GM12874 (cell line): ENCODE results near the gene FGF12.

ENCODE experiments used
- CTCF ChIP-seq: IDR thresholded peaks from 2 replicates; pipeline ENCODE4 v1.5.1; 2011; ENCODE audit warnings: low read depth, mild to moderate bottlenecking, control low read depth, low read length, moderate library complexity; ENCODE audit not compliant: insufficient read depth

Gene FGF12

DNA sequence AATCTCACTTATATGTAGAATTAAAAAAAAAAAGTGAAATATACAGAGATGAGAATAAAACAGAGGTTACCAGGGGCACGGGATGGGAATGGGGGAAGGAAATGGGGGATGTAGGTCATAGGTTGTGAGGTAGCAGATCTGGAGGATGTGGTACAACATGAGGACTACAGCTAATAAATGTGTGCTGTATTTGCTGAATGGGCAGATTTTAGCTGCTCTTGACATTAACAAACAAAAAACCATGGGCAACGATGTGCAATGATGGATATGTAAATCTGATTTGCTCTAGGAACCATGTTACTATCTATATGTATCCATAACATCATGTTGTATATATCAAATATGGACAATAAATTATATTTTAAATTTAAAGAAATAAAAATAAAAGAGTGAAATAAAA is 87.4 kb downstream of the FGF12 start:
- no peak for TF ChIP-seq CTCF

DNA sequence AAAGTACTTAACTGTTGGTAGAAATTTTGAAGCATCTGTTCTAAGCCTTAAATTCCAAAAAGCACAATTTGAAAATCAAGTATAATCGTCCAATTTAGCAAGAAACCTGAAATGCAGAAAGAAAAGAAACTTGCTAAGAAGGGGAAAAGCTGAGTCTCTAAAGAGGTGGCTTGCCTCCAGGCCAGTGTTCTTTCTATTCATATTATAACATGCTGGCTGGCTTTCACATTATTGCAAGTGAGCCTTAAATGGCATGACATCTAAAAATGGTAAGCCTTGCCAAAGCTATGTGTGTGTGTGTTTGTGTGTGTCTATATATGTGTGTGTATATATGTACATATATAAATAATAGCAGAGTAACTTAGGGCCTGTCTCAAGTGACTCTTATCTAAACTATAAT is 89.5 kb downstream of the FGF12 start:
- TF ChIP-seq CTCF, result no peak

DNA sequence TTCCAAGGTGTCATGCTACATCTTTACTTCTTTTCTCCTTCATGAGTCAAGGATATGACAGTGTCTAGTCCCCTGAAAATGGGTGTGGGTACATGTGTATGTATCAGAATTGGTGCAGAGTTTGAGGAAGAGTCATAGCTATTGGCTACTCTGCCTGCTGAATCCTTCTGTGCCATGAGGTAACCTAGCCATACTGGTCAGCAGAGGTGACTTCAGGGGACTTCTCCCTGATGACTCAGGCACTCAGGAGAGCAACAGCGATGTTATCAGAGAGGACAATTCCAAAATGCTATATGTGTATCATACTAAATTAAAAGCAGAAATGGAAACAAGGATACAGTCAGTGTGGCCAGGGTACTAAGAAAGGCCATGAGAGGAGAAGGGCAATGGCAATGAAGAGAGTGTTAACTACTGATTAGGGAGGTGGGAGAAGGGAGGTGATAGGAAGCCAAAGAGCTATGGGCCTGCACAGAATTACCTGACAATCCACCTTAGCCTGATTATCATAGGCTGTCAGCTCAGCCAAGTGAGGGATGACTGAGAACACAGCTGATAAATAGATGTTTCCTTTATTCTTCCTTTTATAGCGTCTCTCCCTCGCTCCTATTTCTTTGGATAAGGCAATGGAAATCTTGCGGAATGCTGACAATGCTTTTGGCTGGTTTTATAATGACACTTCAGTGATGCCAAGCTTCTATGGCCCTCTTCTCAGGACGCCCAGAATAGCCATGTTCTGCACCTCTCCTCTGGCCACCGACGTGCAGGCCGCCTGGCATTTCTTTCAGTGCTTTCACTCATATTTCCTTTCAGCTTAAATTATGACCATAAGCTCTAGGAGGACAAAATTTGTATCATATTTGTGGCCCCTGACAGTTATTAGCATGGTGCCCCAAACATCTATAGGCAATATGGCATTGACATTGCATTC is 90.6 kb downstream of the FGF12 start:
- TF ChIP-seq CTCF, result no peak

GRCh38 chr3:192629429-192629828 is 97.9 kb downstream of the FGF12 start:
- no peak for TF ChIP-seq CTCF

- no peak for TF ChIP-seq CTCF
These were observed 105.4 kb downstream of the FGF12 start for GRCh38 chr3:192621909-192622308.

GRCh38 chr3:192620275-192620674 is 107.1 kb downstream of the FGF12 start:
- no peak for TF ChIP-seq CTCF

DNA sequence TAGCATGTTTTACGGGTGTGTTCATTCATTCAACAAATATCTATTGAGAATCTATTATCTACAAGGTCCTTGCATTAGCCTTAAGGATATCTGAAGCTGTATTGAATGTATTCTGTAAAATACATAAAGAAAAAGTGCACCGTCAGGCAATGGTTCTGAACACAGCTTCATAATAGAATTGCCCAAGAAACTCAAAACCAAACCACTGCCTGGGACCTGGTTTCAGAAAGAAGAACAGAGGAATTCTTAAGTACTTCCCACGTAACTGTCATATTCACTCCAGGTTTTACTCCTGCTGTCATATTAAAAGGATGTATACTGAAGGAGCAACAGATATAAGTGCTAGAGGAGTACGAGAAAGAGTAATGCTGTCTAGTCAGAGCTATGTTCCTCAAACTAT is 115.9 kb downstream of the FGF12 start:
- no peak for TF ChIP-seq CTCF
